GM13977 (cell line): ENCODE results near the gene MBD3.

Source experiments
- DNase-seq: peaks from one replicate; pipeline ENCODE4 v3.0.0; 2012; ENCODE audit warnings: low spot score
- CTCF ChIP-seq: IDR thresholded peaks from 2 replicates; pipeline ENCODE4 v1.5.1; 2012; ENCODE audit warnings: mild to moderate bottlenecking, control low read depth; ENCODE audit not compliant: insufficient read depth; ENCODE audit errors: extremely low read depth, missing control alignments
- in situ Hi-C: fragments of 300-500 bp; cut with MboI; formaldehyde crosslinking; loops from one replicate; pipeline ENCODE4 v1.12.0; 2022; ENCODE audit warnings: low sequenced_read_pairs, low pct_unique_long_range_greater_than_20kb, mixed read lengths, inconsistent platforms; ENCODE audit not compliant: unreplicated experiment

MBD3 gene

GRCh38 chr19:1590641-1591397 is 1.8 kb downstream of the MBD3 start:
- peak; percentile 77 for DNase-seq
- peak; percentile 52 for TF ChIP-seq CTCF
- in situ Hi-C loops, result no loop called here

GRCh38 chr19:1587872-1588271 is 4.8 kb downstream of the MBD3 start:
- in situ Hi-C loops, result no loop called here
- DNase-seq, result no peak
- TF ChIP-seq CTCF, result no peak

- TF ChIP-seq CTCF, result no peak
- in situ Hi-C loops, result no loop called here
- no peak for DNase-seq
Observed at GRCh38 chr19:1585243-1585580, 7.5 kb downstream of the MBD3 start.

- TF ChIP-seq CTCF, result no peak
- DNase-seq, result no peak
- in situ Hi-C loops, result no loop called here
Observed at GRCh38 chr19:1584500-1585242, 8.0 kb downstream of the MBD3 start.

GRCh38 chr19:1582201-1582600 is 10.5 kb downstream of the MBD3 start:
- DNase-seq, result no peak
- no peak for TF ChIP-seq CTCF
- in situ Hi-C loops, result no loop called here

- in situ Hi-C loops, result no loop called here
- DNase-seq, result no peak
- no peak for TF ChIP-seq CTCF
Observed at GRCh38 chr19:1580957-1581356, 11.7 kb downstream of the MBD3 start.
